GM19351 (cell line): Measurements from ENCODE around the gene BRCC3.

Source experiments
- ATAC-seq: cut with Tn5 transposase; IDR thresholded peaks from one replicate; pipeline ENCODE4 v1.9.1; 2021; ENCODE audit warnings: mild to moderate bottlenecking, moderate library complexity; ENCODE audit not compliant: unreplicated experiment

BRCC3 gene

DNA sequence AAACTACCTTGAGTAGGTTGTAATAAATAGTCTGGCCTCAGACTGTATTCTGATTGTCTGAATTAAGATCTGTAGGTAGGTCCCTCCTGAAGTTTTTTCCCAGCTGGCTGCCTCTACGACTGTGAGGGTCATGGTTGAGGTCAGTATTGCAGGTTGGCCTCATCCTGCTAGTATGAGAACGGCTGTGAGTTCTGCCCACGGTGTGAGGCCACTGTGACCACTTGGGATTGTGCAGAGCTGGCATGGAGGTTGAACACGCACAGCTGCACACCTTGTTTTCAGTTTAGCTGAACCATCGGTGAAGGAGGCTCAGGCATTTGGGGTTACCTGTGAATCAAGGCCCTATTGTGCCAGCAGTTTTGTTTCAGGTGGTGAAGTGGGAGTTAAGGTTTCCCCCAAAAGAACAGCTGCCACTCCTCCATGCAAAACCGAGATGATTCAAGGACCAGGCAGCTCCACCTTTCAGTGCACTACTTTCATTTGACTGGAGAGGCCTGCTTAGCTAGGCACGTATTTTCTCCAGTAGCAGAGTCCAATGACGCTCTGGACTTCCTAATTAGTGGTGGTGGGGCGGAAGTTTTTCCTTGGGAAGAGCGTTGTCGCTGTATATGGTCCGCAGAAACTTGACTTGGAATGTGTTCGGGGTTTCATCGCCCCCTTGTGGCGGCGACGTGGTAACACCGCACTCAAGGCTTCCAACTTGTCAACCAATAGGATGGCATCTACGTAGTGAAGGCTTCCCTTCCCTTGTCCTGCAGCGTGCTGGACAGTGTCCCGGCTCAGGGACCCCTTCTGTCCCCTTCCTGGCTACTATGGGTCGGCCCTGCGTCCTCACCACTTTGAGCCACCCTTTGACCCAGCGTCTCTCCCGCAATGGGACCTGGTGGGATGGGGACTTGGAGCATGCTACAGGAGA lies 14.2 kb upstream of the BRCC3 start:
- ATAC-seq, result peak; percentile 90

DNA sequence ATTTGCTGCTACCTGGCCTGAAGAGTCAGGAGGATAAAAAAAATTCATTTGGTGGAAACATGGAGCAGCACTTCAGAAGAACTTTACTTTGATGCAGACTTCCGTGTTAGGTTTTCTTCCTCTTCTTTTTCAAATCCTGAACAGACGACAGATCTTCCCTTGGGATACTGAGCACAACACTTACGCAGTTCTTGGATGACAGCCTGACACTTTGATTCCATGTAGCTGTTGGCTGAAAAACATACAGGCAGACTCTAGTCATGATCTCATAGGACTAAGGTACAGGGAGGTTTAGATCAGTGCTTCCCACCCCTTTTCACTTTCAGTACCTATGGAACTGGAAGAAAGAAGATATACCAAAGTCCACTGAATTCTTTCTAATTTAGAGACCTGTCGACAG lies 9.5 kb upstream of the BRCC3 start:
- no peak for ATAC-seq

DNA sequence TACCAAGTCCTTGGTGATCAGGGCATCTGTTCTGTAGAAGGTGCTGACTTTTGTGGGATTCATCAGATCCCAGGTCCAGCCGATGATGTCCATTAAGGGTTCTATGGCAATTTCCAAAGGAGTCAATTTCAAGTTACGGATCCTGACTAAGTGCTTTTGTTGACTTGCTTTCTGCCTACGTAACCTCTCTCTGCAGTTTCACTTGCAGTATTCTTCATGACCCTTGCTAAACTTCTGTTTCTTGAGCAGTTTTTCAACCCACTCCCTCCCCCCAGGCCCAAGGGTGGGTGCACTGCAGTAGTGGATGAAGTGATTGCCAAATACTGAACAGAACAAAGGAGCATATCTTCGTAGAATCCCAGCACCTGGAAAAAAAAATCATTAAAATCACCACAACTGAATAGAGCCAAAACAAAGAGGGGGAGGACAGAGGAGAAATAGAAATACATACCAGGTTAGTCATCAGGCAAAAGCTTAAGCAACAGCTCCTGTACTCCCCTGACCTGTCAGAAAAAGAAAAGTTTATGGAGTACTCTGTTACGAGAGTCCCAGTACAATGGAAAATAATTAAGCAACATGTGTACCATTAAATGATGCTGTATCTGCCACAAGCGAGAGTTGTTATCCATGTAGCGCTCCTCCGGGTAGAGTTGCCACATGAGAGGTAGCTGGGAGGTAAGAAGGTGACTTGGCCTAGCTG lies 6.1 kb upstream of the BRCC3 start:
- no peak for ATAC-seq

DNA sequence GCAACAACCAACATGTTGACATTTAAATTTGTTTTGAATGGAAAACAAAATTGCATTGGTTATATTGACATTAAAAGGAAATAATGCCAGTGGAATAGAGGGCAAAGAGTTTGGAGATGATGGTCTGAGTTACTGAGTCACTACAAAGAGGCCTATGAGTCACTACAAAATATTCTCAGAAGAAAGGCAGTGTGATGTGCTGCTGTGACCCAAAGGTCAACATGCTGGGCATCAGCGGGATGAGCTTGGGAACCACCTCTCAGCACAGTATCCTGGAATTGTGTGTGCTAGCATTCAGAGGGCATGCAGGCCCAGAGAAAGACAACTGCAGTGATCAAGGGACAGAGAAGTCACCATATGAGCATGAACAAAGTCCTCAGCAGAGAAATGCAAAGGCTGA lies 3.1 kb upstream of the BRCC3 start:
- no peak for ATAC-seq

DNA sequence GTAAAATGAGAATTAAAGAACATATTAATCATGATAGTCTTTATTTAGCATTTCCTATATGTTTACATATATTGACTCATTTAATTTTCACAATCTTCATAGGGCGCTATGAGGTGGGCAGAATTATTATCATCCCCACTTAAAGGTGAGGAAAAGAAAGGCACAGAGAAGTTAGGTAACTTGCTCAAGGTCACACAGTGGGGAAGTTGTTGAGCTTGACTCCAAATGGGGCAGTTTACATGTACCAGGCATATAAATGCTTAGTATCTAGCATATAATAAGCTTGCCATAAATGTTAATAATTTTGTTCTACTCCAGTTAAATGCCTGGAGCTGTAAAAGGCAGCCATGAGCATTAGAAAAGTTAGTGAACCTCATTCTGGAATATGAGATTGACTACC lies 1.9 kb upstream of the BRCC3 start:
- no peak for ATAC-seq

DNA sequence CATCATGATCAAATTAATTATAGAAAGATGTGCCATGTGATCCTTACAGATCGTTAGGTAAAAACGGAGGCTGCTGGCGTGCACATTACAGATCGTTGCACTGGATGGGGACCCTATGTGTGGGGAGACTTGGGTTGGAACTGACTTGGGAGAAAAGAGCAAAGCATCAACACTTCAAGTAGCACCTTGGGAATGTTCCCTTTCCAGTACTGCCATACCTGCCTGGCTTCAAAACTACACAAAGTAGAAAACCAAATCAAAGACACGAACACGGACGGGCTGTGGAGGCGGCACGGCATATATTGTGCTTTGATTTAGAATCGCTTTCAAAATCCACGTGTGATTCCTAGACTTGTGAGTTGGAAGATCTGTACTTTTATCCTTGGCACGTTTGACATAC lies 1.3 kb upstream of the BRCC3 start:
- no peak for ATAC-seq

DNA sequence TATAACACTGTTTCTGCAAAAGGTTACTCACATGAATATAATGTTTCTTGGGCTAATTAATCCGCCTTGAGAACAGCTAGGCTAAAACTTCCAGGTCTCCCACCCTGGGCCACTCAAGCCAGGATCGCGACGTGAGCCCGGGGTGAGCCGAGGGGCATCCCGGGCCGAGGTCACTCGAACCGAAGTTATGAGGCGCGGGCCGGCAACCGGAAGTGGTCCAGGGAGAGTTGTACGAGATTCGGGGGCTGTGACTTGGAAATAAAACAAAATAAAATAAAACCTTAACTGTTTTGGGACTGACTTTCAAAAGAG lies 689 bp upstream of the BRCC3 start:
- peak; percentile 26 for ATAC-seq

DNA sequence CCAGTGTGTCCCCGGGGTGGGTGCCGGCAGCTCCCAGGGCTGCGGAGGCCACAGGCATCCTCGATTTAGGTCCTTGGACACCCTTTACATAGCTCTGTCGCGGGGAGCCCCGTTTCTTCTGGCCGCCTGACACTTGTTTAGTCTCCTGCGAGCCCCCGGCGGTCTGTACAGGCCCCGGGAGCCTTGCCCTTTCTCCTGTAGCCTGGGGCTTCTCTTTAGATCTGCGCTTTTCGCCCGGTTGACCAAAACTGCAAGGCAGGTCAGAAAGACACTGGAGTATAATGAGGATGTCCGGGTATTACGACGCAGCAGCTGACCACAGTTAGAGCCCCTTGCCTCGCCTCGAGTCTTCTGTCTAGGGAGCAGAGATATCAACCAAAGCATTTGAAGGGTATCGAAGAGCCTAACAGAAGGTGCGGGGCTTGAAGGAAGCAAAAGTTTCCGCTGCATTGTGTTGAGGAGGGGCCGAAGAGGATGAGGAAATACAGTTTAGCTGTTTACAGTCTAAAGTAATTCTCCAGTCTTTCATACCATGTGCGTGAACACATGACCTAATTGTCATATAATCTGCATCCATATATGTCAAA lies 479 bp downstream of the BRCC3 start:
- peak; percentile 14 for ATAC-seq

DNA sequence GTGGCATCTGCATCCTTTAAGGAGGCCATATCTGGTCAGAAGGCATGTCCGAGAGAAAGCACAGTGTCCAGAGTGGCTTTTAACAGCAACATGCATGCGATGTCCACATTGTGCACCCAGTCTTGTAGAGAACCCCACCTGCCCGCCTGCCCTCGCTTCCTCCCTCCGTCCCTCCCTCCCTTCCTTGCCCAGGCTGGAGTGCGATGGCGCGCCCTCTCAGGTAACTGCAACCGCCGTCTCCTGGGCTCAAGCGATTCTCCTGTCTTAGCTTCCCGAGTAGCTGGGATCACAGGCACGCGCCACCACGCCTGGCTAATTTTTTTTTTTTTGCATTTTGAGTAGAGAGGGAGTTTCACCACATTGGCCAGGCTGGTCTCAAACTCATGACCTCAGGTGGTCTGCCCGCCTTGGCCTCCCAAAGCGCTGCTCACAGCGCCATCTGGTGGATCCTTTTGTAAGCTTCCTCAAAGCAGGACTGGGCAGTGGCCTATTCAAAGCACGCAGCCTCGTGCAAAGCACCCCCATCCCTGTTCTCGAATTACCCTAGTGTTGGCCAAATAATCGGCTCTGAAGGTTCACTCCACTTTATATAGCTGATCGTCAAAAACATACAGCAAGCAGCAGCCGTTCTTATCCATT lies 15.0 kb downstream of the BRCC3 start:
- ATAC-seq, result no peak

DNA sequence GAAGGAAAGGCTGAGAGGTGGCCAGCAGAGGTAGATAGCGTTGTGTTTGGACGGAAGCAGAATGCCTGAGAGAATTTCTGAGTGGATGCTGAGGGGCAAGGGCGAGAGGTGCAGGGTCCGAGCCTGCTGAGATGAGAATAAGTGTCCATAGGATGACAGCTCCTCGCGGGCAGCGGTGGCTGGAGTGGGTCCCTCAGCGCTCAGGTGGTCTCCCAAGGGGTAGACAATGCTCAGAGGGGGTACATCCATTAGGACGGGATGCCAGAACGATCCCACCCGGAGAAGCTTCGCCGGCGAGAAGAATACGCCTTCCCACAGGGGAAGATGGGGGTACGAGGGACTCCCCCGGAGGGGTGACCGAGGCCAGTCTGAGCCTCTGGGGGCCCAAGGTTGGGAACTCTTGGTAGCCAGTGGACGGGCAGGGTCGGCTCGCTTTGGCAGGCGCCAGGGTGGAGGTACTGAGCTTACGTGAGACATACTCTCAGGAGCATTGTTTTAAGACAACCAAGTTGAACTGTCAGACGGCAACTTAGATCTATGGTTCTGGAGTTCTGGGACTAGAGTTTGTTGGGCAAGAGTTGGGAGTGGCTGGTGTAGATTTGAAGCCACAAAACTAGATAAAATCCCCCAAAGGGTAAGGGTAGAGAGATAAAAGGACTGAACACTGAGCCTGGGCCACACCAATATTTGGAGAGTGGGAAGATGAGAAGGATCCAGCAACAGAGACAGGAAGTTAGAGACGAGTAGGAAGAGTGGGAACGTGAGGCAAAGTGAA lies 15.8 kb downstream of the BRCC3 start:
- ATAC-seq, result no peak

DNA sequence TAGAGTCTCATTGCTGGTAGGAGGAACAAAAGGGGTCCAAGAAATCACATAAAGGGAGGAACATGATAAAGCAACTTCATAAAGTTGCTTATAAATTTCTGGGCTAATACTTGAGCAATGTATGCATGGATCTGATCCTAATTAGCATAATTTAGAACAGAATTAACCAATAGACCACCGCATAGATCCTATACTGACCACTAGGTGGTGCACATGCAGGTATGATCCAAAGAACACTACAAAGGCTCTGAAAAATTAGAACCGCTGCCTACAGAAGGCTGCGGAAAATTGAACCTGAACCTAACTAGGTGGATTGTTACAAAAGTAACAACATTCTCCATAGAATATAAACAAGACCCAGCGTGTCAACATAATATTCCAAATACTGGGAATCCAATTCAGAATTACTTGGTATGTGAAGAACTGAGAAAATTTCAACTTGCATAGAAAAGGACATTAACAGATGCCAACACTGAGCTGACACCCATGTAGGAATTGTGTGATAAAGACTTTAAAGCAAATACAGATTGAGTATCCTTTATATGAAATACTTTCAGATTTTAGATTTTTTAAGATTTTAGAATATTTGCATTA lies 23.3 kb downstream of the BRCC3 start:
- peak; percentile 75 for ATAC-seq

DNA sequence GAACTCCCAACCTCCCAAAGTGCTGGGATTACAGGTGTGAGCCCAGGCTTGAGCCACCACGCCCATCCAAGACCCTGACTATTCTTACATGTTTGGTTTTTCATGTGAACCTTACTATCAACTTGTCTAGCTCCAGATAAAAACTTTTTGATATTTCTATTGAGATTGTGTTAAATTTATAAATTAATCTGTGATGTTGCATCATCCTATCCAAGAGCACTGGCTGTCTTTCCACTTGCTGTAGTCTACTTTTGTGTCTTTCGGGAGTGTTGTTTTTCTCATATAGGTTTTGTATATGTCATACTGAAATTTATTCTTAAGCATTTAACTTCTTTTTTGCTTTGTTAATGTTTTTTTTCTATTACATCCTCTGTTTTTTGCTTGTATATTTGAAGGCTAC lies 34.6 kb downstream of the BRCC3 start:
- no peak for ATAC-seq

DNA sequence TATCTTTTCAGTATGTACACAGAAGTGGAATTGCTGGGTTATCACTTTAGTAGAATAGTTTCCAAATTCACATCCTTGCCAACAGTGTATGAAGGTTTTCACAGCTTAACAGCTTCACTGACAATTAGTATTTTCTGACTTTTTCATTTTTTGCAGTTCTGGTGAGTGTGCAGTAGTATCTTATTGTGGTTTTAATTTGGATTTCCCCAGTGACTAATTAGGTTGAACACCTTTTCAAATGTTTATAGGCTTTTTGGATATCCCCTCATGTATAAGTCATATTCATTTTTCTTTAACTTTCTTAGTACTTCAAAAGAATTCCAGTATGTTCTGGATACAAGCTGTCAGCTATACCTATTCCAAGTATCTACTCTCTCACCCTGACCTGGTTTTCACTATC lies 37.1 kb downstream of the BRCC3 start:
- ATAC-seq, result no peak

DNA sequence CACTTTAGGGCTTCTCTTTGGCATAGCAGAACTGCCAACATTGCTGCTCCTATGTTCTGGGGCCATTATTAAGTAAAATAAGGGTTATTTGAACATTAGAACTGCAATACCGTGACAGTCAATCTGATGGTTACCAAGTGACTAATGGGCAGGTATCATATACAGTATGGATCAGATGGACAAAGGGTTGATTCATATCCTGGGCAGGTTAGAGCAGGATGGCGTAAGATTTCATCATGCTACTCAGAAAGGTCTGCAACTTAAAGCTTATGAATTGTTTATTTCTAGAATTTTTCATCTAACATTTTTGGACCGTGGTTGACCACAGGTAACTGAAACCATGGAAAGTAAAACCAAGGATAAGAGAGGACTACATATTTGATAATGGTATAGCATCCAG lies 40.9 kb downstream of the BRCC3 start:
- ATAC-seq, result no peak

DNA sequence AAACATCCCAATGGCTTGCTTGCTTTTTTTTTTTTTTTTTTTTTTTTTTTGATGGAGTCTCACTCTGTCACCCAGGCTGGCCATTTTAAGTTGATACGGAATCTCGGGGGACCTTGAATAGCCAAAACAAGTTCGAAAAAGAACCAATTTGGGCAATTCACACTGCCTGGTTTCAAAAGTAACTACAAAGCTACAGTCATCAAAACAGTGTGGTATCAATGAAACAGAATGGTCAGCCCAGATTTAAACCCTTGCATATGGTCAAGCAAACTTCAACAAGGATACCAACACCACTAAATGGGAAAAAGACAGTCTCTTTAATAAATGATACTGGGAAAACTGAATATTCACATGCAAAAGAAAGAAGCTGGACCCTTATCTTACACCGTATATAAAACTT lies 41.8 kb downstream of the BRCC3 start:
- no peak for ATAC-seq

DNA sequence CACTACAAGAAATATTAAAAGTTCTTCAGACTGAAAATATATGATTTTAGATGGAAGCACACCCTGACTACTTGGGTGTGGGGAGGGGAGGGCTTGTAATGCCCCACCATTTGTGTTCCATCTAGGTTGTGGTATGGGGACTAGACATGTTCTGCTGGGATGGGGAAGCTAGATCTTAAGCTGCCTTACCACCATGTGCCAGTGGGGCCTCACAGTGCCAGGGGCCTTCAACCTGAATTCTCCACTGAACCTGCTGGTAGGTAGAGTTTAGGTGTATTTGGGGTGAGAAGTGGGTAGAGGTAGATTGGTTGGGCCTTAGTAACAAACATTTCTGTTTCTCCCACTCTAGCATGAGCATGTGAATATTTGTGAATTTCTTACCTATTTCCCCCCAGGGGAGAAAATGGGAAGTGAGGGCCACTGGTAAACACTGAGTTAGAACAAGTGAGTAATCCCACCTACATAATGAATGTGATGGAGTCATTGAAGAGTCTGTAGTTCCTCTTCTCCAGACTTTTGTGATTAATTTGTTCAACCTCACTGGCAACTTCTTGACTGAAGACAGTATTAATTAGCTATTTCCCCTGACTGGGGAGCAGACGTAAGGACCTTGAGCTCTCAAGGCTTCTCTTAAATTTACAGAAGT lies 44.0 kb downstream of the BRCC3 start:
- no peak for ATAC-seq

DNA sequence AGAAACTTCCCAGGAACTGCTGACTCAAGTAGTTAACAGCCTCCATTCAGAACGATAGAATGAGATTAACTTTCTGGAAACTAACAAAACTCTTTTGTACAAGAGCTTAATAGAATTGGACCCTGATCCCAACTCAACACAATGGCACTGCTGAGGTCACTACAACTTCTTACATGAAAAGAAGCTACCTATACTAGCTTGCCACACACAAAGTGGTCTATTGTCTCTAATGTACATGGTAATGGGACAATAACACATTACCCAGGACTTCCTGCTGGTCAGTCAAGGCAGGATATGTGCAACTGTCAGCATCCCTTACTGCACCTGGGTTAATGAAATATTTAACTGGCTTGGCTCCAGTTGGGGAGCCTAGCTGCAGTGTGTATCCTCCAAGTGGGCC lies 56.2 kb downstream of the BRCC3 start:
- ATAC-seq, result no peak

DNA sequence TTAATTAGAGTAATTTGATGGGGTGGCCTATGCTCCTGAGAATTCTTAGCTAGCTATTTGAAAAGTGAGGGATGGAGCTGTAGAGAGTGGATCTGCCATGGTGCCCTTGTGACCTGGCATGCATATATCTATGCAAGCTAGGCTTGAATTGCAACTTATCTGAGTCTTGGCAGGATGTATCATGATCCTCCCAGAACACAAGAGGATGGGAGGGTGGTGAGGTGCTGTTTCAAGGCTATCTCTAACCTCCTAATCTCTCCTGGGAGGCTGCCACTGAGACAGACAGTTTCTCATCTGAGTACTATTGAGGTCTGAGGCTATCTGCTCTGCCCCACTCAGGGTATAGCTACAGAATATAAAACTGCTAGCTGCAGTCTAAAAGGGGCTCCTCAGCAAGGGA lies 56.6 kb downstream of the BRCC3 start:
- ATAC-seq, result no peak

DNA sequence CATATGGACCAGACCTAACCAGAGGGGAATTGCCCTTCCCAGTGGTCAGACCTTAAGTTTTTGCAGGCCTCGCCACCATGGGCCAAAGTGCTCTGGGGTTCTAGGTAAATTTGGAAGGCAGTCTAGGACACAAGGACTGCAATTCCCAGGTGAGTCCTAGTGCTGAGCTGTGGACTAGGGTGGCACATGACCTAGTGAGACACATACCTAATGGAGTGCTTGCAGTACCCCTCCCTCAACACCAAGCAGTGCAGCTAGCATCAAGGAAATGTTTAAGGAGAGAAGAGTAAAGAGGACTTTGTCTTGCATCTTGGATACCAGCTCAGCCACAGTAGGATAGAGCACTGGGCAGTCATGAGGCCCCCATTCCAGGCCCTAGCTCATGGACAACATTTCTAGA lies 60.8 kb downstream of the BRCC3 start:
- ATAC-seq, result no peak

DNA sequence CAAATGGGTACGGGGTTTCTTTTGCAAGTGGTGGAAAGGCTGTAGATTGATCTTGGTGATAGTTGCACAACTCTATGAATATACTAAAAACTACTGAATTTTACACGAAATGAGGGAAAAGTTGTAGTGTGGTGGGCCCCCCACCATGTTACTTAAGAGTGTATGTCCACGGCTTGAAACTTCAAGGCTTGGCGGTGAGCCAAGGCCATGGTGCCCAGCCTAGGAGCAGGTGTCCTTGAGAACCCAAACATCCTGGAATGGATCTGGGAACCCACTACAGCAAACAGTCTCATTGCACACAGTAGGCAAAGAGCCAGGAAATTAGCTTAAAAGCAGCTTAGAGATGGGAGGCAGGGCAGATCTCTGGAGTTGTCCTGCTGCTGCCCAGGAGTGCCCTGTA lies 62.9 kb downstream of the BRCC3 start:
- no peak for ATAC-seq
